ENCODE measurements around the gene SCCPDH. TPM values are rescaled to one million over a fixed set of nuclear protein-coding genes. Genes with fewer than 3 reads are reported as not detected.

The SCCPDH gene
- total and polyA plus RNA-seq, 9 of the 15 experiments (the other 6 are each of a cell fraction or from before 2014, with no cell fraction given): 7.0 to 61.9 (median 38.3) TPM

DNA sequence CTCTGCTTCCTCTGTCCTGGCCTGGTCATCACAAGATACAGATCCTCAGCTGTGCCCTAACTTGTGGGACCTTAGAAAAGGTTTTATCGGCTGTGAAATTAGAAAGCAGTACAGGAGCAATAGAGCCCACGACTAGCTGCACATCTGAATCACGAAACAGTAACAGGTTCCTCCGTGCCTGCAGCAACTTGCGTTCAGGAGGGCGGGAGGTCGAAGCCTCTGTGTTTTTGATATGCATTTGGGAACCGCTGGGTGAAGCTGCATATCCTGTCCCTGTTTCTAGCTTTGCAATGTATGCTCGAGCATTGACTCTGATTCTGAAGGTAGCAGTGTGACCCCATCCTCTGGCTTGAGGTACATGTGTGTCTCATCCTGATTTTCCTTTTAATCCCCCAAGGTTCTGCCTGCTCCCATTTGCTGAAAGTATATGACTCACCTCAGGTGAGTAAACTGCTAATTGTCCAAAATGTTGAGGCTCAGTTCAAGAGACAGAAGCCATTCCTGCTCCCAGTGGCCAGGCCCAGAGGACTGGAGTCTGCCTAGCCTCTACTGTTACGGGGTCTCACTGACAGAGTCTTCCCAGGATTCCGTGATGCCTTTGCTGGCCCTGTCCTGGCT, 44.3 kb downstream of the SCCPDH start (continued):
- TF ChIP-seq, protein P1, sequence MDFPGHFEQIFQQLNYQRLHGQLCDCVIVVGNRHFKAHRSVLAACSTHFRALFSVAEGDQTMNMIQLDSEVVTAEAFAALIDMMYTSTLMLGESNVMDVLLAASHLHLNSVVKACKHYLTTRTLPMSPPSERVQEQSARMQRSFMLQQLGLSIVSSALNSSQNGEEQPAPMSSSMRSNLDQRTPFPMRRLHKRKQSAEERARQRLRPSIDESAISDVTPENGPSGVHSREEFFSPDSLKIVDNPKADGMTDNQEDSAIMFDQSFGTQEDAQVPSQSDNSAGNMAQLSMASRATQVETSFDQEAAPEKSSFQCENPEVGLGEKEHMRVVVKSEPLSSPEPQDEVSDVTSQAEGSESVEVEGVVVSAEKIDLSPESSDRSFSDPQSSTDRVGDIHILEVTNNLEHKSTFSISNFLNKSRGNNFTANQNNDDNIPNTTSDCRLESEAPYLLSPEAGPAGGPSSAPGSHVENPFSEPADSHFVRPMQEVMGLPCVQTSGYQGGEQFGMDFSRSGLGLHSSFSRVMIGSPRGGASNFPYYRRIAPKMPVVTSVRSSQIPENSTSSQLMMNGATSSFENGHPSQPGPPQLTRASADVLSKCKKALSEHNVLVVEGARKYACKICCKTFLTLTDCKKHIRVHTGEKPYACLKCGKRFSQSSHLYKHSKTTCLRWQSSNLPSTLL (IDR thresholded peaks at IDR 0.05): no peak

DNA sequence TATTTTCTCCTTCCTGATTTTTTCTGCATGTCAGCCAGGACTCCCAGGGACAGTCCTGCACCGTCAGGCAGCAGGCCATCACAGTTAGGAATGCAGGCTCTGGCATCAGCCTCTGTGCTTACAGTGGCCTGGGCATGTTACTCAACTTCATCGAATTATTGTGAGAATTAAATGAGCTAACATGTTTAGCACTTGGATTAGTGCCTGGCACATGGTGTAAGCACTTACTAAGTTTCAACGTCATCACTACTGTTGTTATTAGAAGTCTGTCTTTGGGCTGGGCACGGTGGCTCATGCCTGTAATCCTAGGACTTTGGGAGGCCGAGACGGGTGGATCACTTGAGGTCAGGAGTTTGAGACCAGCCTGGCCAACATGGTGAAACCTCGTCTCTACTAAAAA, 45.1 kb downstream of the SCCPDH start:
- H4K20me1 ChIP-seq (replicated peaks; ENCODE audit: control insufficient read depth, insufficient read depth, low read length): no peaks in the 10 kb centered on the region
- in situ Hi-C loops (cut with MboI) (no loop called here), intact Hi-C loops (cut with micrococcal nuclease) (no loop called here)
- no TSS peak for BruUV-seq (replicated peaks)
- no peak for DNase-seq (ENCODE audit: extremely low read depth in 1 of 4, low spot score in 3 of 4)
- CTCF ChIA-PET (ENCODE audit: low intra/inter-chr PET ratio): no interaction called here
- no peak overlapping the region for H3K9ac ChIP-seq (ENCODE audit: insufficient read depth in 1 of 2, low read depth in 2 of 2, low read length in 2 of 2)
- WGBS (ENCODE audit: insufficient coverage, low coverage, missing lambda C conversion rate): 63% methylated on average over 7 of the region's 7 CpGs
- H3K27ac ChIP-seq (ENCODE audit: extremely low read depth, low read depth, low read length): no peak overlapping the region
- H3K79me2 ChIP-seq (ENCODE audit: control insufficient read depth, insufficient read depth, low read length): no peaks in the 10 kb centered on the region
- no peak overlapping the region for H3K4me3 ChIP-seq
- no peak overlapping the region for H2AFZ ChIP-seq (ENCODE audit: low read depth, low read length)
- POLR2A ChIA-PET: interaction anchor here (1.2 kb wide), 1 partner anchor 10 kb away, joined by 3 read pairs; no protein-coding TSS in a partner anchor
- no peak for FAIRE-seq
- H3K4me2 ChIP-seq (ENCODE audit: insufficient read depth, low read length): no peak overlapping the region
- H3K36me3 ChIP-seq (ENCODE audit: control insufficient read depth, insufficient read depth, low read length): peaks cover 27% of the 10 kb centered on the region; the same call in 2 of the 3 replicates
- ATAC-seq: no peak
- H3K9me1 ChIP-seq (ENCODE audit: control insufficient read depth, insufficient read depth, low read length): no peaks in the 10 kb centered on the region
- H3K4me1 ChIP-seq (replicated peaks in 1 of 2; ENCODE audit: control insufficient read depth in 2 of 2, insufficient read depth in 2 of 2, low read length in 2 of 2): no peaks in the 10 kb centered on the region
- H3K27me3 ChIP-seq (ENCODE audit: control insufficient read depth in 2 of 2, insufficient read depth in 2 of 2, low read length in 2 of 2): no peaks in the 10 kb centered on the region
- no peaks in the 10 kb centered on the region for H3K9me3 ChIP-seq (replicated peaks; ENCODE audit: control insufficient read depth, insufficient read depth, low read depth, low read length)
- TF ChIP-seq HNRNPLL (IDR thresholded peaks at IDR 0.05; ENCODE audit: low read depth, low read length, poor library complexity, severe bottlenecking): no peak
- TF ChIP-seq, protein P2, sequence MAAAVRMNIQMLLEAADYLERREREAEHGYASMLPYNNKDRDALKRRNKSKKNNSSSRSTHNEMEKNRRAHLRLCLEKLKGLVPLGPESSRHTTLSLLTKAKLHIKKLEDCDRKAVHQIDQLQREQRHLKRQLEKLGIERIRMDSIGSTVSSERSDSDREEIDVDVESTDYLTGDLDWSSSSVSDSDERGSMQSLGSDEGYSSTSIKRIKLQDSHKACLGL (CRISPR knock-in tag; IDR thresholded peaks at IDR 0.05; ENCODE audit: borderline replicate concordance, poor library complexity, severe bottlenecking): no peak
- no peak for TF ChIP-seq HCFC1 (IDR thresholded peaks at IDR 0.05; ENCODE audit: low read depth, low read length)
- TF ChIP-seq TEAD4 (IDR thresholded peaks at IDR 0.05; ENCODE audit: low read length): no peak
- TF ChIP-seq TEAD4 (CRISPR knock-in tag; IDR thresholded peaks at IDR 0.05; ENCODE audit: borderline replicate concordance): no peak
- TF ChIP-seq, protein P3, sequence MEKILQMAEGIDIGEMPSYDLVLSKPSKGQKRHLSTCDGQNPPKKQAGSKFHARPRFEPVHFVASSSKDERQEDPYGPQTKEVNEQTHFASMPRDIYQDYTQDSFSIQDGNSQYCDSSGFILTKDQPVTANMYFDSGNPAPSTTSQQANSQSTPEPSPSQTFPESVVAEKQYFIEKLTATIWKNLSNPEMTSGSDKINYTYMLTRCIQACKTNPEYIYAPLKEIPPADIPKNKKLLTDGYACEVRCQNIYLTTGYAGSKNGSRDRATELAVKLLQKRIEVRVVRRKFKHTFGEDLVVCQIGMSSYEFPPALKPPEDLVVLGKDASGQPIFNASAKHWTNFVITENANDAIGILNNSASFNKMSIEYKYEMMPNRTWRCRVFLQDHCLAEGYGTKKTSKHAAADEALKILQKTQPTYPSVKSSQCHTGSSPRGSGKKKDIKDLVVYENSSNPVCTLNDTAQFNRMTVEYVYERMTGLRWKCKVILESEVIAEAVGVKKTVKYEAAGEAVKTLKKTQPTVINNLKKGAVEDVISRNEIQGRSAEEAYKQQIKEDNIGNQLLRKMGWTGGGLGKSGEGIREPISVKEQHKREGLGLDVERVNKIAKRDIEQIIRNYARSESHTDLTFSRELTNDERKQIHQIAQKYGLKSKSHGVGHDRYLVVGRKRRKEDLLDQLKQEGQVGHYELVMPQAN (IDR thresholded peaks at IDR 0.05; ENCODE audit: borderline replicate concordance): no peak
